Keratinocyte (primary cell): Measurements from ENCODE around the gene CGRRF1.

ENCODE experiments used
- EZH2 ChIP-seq: IDR thresholded peaks from one replicate; pipeline ENCODE4 v1.6.1; 2012; ENCODE audit warnings: inconsistent platforms, mild to moderate bottlenecking, low read length, moderate library complexity
- TF ChIP-seq, protein P1 (sequence below), 3 experiments: IDR thresholded peaks in 1 of 3; conservative IDR thresholded peaks in 1 of 3; optimal IDR thresholded peaks in 1 of 3; 2 replicates in 2 of 3; 3 replicates in 1 of 3; pipeline versions ENCODE3 to v1.5.1; 2011; ENCODE audit warnings: low read length in 3 of 3, mild to moderate bottlenecking in 3 of 3, moderate library complexity in 2 of 3, control low read depth in 1 of 3, inconsistent platforms in 1 of 3; ENCODE audit not compliant: insufficient read depth in 2 of 3; ENCODE audit errors: extremely low read depth in 1 of 3

DNA sequence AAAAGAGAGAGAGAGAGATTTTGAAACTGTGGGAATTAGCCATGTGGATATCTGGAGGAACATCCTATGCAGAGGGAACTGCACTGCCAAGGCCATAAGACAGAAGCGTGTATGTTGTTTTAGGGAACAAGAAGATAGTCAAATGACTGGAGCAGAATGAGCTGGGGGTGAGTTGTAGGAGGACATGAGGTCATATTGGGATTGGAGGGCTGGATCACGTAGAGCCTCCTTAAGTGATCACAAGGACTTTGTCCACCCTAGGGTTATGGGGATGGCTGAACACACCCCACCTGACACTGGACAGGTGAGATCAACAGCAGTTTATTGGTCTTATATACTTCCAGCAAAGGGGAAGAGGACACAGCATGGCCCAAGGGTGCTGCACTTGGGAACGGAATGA is 8.2 kb upstream of the CGRRF1 start:
- TF ChIP-seq, protein P1, sequence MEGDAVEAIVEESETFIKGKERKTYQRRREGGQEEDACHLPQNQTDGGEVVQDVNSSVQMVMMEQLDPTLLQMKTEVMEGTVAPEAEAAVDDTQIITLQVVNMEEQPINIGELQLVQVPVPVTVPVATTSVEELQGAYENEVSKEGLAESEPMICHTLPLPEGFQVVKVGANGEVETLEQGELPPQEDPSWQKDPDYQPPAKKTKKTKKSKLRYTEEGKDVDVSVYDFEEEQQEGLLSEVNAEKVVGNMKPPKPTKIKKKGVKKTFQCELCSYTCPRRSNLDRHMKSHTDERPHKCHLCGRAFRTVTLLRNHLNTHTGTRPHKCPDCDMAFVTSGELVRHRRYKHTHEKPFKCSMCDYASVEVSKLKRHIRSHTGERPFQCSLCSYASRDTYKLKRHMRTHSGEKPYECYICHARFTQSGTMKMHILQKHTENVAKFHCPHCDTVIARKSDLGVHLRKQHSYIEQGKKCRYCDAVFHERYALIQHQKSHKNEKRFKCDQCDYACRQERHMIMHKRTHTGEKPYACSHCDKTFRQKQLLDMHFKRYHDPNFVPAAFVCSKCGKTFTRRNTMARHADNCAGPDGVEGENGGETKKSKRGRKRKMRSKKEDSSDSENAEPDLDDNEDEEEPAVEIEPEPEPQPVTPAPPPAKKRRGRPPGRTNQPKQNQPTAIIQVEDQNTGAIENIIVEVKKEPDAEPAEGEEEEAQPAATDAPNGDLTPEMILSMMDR (optimal IDR thresholded peaks at IDR 0.05 in 1 of 3, IDR thresholded peaks at IDR 0.05 in 1 of 3, conservative IDR thresholded peaks at IDR 0.05 in 1 of 3; ENCODE audit: extremely low read depth in 1 of 3, insufficient read depth in 2 of 3, low read length in 3 of 3) = no peak
- no peak for TF ChIP-seq EZH2
